Retinal pigment epithelial cell (primary cell): ENCODE data around the gene MYD88.

Experiments
- DNase-seq: peaks from one replicate; pipeline ENCODE4 v3.0.0-alpha.2; 2010; ENCODE audit warnings: low read depth
- H3K4me3 ChIP-seq: 2 replicates; pipeline ENCODE4 v1.5.1; 2011; ENCODE audit warnings: mild to moderate bottlenecking, low read length, control low read depth, moderate library complexity
- TF ChIP-seq, protein P1 (sequence below): conservative IDR thresholded peaks from 2 replicates; pipeline ENCODE4 v1.5.1; 2011; ENCODE audit warnings: low read depth, low read length, control low read depth, inconsistent platforms

MYD88 gene

DNA sequence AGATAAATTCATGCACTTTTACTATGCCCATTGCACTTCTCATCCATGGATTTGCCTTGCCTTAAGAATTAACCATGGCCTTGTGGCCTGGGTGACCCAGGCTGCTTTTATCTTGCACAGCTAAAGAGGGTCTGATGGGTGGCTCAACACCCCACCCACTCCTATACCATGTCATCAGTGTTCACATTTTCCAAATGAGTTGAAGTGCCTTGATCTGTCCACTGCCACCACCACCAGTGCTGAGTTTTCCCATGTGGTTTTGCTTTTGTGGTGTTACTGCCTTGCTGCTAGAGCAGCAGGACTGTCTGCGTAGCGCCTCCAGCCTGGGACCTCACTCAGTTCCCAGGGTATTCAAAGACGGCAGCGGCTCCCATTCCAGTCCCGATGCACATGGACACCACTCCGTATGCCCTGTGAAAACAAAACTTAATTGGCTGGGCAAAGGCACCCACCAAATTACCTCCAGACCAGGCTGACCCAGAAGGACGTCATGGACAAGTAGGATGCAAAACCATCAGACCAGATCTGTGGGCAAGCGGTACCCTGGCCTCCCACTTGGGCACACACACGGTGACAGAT is 15.7 kb upstream of the MYD88 start:
- no peak overlapping the region for H3K4me3 ChIP-seq

DNA sequence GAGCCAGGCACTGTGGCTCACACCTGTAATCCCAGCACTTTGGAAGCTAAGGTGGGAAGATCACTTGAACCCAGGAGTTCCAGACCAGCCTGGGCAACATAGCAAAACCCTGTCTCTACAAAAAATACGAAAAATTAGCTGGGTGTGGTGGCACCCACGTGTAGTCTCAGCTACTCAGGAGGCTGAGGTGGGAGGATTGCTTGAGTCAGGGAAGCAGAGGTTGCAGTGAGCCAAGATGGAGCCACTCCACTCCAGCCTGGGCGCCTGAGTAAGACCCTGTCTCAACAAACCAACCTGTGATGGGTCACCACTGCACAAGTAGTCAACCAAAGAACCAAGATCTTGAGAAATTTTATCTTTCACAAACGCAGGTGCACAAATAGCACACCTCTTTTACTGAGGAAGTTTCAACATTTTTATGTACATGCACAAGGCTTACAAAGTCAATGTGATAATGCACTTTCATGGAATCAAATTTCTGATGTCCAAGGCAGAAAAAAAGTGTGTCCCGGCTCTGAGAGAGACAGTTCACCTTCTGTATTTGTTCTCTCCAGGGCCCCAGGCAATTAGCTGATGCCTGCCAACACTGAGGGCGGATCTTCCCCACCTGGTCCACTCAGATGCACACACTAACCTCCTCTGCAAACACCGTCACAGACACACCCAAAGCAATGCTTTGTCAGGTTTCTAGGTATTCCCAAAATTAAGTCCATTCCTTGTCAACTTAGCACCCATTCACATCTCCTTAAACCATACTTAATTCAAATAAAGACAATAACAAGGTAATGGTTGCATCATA is 13.9 kb upstream of the MYD88 start:
- DNase-seq = no peak
- H3K4me3 ChIP-seq = no peak overlapping the region
- TF ChIP-seq, protein P1, sequence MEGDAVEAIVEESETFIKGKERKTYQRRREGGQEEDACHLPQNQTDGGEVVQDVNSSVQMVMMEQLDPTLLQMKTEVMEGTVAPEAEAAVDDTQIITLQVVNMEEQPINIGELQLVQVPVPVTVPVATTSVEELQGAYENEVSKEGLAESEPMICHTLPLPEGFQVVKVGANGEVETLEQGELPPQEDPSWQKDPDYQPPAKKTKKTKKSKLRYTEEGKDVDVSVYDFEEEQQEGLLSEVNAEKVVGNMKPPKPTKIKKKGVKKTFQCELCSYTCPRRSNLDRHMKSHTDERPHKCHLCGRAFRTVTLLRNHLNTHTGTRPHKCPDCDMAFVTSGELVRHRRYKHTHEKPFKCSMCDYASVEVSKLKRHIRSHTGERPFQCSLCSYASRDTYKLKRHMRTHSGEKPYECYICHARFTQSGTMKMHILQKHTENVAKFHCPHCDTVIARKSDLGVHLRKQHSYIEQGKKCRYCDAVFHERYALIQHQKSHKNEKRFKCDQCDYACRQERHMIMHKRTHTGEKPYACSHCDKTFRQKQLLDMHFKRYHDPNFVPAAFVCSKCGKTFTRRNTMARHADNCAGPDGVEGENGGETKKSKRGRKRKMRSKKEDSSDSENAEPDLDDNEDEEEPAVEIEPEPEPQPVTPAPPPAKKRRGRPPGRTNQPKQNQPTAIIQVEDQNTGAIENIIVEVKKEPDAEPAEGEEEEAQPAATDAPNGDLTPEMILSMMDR = no peak

More for the DNA sequence above, 15.7 kb upstream of the MYD88 start:
- TF ChIP-seq, protein P1 = no peak
- no peak for DNase-seq

DNA sequence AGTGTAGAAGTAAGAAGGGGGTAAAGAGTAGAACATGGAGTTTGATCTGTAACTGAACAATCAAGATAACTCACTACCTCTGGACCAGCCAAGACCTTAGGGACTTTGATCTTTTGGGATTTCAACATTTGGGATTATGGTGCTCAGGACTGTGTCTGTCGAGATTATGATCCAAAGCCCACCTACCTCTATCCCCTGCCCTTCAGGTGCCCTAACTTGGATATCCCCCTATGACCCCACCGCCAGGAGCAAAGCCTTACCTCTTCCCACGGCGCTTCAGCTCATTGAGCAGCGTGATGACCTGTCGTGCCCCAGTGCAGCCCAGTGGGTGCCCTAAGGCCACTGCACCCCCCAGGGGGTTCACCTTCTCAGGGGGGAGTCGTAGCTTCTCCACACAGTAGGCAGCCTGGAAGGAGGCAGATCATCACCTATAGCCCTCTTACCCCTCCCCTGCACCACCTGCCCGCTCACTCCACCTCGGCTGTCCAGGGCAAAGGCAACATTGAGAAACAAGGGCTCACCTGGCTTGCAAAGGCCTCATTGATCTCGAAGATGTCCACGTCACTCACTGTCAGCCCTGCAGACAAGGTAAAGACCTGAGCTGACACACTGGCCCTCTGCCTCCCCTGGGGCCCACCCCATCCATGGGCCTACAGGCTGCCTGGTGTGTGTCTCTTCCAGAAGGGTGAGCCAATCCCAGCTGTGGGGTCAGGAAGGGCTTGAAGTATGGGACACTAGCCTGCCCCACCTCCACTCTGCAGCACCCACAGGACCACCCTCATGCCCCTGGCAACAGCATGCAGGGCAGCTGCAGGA is 12.9 kb upstream of the MYD88 start:
- H3K4me3 ChIP-seq = no peak overlapping the region
- TF ChIP-seq, protein P1 = no peak
- no peak for DNase-seq

DNA sequence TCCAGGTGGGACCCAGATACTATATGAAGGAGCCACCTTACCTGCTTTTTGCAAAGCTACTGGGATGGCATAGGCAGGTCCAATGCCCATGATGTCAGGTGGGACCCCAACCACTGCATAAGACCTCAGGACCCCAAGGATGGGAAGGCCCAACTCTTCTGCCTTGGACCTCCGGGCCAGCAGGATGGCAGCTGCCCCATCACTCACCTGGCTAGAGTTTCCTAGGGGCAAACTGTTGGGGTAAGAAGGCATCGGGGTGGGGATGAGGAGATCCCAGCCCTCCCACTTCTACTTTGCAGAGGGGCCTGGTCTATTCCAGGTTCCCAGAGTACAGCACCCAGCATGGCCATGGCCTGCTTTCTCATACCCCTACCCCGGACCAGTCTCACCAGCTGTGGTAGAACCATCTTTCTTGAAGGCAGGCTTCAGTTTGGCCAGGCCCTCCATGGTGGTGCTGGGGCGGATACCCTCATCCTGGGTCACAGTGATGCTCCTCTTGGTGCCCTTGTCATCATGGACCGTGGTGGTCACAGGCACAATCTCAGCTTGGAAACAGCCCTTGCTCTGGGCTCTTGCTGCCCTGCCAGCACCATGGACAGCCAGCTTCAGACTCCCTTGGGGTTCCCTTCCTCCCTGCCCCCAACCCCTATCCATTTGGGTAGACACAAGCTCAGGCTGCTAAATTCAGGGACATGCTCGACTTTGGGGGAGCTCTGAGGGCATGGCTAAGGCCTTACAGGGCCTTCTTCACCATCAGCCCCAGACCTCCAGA is 12.2 kb upstream of the MYD88 start:
- TF ChIP-seq, protein P1 = no peak
- no peak overlapping the region for H3K4me3 ChIP-seq
- no peak for DNase-seq

DNA sequence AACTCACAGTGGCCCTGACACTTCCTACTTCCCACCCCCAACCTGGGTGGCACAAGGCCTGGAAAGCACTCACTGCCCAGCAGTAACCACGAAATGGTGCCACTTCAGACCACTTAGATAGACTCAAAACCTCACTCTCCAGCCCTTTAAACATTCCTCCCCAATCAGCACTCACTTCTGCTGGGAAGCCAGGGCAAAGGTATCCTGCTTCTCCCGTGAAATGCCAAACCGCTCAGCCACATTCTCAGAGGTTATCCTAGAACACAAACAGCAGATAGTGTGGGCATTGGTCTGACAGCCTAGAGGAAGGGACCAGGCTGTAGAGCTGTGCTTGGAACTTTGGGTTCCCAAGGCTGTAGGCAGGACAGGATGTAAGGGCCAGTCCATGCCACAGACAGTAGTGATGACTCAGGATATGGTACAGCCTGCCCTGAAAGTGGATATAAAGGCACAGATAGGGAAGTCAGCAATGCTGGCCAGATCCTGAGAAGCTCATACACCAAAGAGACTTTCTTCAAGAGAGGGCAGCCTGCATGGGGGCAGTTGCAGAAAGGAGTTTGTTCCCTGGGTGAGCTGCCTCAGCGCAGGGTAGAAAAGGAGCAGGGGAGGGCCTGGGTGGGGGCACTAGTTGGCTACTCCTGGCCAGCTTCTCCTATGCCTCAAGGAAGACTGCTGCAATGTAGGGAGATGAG is 10.7 kb upstream of the MYD88 start:
- TF ChIP-seq, protein P1 = no peak
- DNase-seq = no peak
- H3K4me3 ChIP-seq = no peak overlapping the region

DNA sequence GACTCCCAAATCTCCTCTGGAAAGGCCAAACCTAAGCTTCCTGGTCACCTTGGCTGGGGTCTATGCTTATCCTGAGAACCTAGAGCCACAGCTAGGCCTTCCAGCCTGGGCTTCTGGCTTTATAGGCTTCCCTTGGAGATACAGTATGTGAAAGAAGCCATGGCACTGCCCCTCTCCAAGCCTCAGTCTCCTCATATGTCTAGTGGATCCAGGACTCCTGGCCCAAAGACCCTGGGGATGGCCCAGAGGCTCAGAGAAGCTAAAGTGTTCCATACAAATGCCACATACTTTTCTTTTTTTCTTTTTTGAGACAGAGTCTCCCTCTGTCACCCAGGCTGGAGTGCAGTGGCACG is 10.2 kb upstream of the MYD88 start:
- DNase-seq = no peak
- H3K4me3 ChIP-seq = no peak overlapping the region
- TF ChIP-seq, protein P1 = no peak
